ENCODE results near the gene GPATCH1.
"Not testable (repeated sequence)": the region's sequence is repeated elsewhere in the genome, so short reads cannot be mapped to it uniquely, and the experiment has no call there.

Gene GPATCH1

DNA sequence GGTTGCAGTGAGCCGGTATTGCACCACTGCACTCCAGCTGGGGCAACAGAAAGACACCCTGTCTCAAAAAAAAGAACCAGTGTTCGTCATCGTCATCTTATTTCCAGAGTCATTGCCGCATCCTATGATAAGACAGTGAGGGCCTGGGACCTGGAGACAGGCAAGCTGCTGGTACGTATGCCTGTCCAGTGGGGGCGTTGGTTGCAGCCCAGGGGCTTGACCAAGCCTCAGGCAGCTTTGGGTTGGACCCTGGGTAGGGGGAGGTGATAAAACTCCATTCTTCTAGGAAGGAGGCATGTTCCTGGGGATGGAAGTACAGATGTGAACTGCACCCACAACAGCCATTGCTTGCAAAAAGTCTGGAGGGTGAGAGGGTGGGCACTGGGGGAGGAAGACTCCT lies 66.6 kb downstream of the GPATCH1 start:
- H3K27ac ChIP-seq = no peak overlapping the region
- TF ChIP-seq, protein P1, sequence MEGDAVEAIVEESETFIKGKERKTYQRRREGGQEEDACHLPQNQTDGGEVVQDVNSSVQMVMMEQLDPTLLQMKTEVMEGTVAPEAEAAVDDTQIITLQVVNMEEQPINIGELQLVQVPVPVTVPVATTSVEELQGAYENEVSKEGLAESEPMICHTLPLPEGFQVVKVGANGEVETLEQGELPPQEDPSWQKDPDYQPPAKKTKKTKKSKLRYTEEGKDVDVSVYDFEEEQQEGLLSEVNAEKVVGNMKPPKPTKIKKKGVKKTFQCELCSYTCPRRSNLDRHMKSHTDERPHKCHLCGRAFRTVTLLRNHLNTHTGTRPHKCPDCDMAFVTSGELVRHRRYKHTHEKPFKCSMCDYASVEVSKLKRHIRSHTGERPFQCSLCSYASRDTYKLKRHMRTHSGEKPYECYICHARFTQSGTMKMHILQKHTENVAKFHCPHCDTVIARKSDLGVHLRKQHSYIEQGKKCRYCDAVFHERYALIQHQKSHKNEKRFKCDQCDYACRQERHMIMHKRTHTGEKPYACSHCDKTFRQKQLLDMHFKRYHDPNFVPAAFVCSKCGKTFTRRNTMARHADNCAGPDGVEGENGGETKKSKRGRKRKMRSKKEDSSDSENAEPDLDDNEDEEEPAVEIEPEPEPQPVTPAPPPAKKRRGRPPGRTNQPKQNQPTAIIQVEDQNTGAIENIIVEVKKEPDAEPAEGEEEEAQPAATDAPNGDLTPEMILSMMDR (IDR thresholded peaks at IDR 0.05) = no peak
- H3K4me3 ChIP-seq = no peak overlapping the region
- no peak for DNase-seq (ENCODE audit: low spot score)

DNA sequence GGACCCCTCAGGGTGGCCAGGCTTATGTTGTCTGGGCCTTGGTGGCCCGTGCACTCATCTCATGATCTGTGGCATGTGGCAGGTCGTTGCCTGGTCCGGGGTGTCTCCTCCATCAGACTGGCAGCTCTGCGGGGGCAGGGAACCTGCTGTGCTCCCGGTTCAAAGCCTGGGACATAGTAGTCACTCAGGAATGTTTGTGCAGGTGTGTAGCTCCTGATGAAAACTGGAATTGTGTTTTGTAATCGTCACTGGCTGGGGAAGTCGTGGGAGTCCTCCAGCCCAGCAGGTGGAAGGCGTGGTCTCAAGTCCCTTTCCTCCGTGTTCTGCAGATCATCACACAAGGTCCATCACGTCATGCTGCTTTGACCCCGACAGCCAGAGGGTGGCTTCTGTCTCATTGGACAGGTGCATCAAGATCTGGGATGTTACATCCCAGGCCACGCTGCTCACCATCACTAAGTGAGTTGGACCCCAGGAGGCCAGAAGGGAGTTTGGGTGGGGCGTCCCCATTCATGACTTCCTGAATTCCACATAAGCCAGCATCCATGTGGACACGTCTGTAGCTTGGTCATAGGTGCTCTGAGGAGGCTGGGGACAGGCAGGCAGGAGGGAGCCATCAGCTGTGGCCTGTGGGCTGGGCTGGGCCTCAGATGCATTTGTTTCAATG lies 70.0 kb downstream of the GPATCH1 start:
- H3K27ac ChIP-seq = no peak overlapping the region
- TF ChIP-seq, protein P1 (IDR thresholded peaks at IDR 0.05) = no peak

DNA sequence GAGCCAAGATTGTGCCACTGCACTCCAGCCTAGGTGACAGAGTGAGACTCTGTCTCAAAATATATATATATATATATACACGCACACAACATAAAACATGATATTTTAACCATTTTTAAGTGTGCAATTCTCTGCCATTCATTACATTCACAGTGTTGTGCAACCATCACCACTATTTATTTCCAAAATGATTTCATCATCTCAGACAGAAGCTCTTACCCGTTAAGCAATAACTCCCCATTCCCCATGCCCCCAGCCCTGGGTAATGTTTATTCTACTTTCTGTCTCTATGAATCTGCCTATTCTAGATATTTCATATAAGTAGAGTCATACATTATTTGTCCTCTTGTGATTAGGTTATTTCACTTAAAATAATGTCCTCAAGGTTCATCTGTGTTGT lies 71.2 kb downstream of the GPATCH1 start:
- H3K4me3 ChIP-seq = no peak overlapping the region
- DNase-seq (ENCODE audit: low spot score) = no peak
- no peak overlapping the region for H3K27ac ChIP-seq
- TF ChIP-seq, protein P1 (IDR thresholded peaks at IDR 0.05) = no peak

More for the DNA sequence above, 70.0 kb downstream of the GPATCH1 start:
- no peak for DNase-seq (ENCODE audit: low spot score)
- H3K4me3 ChIP-seq = no peak overlapping the region

DNA sequence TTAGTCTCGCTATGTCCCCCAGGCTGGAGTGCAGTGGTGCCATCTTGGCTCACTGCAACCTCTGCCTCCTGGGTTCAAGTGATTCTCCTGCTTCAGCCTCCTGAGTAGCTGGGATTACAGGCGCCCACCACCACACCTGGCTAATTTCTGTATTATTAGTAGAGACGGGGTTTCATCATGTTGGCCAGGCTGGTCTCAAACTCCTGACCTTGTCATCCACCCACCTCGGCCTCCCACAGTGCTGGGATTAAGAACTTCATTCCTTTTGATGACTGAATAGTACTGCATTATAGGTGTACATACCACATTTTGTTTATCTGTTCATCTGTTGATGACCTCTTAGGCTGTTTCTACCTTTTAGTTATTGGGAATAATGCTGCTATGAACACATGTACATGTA lies 71.6 kb downstream of the GPATCH1 start:
- not testable (repeated sequence) for H3K4me3 ChIP-seq; H3K27ac ChIP-seq; DNase-seq (ENCODE audit: low spot score)

DNA sequence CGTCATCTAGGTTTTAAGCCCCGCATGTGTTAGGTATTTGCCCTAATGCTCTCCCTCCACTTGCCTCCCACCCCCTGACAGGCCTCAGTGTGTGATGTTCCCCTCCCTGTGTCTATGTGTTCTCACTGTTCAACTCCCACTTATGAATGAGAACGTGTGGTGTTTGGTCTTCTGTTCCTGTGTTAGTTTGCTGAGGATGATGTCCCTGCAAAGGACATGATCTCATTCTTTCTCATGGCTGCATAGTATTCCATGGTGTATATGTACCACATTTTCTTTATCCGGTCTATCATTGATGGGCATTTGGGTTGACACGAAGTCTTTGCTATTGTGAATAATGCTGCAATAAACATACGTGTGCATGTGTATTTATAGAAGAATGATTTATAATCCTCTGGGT lies 73.3 kb downstream of the GPATCH1 start:
- H3K4me3 ChIP-seq; H3K27ac ChIP-seq; DNase-seq (ENCODE audit: low spot score): not testable (repeated sequence)

DNA sequence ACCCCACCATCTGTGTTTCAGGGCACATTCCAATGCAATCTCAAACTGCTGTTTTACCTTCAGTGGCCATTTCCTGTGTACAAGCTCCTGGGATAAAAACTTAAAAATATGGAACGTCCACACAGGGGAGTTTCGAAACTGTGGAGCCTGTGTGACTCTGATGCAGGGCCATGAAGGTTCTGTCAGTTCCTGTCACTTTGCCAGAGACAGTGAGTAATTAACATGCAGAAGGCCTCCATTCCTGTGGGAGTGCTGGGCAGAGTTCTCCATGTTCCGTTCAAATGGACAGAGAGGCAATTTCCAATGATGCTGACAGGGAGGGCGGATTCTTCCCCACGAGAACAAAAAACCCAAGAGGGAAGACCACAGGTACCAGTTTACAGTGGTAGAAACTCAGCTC lies 75.4 kb downstream of the GPATCH1 start:
- DNase-seq (ENCODE audit: low spot score) = no peak
- Histone ChIP-seq H3K27ac (no peak overlapping the region), H3K4me3 (no peak overlapping the region)
- TF ChIP-seq, protein P1 (IDR thresholded peaks at IDR 0.05) = no peak

DNA sequence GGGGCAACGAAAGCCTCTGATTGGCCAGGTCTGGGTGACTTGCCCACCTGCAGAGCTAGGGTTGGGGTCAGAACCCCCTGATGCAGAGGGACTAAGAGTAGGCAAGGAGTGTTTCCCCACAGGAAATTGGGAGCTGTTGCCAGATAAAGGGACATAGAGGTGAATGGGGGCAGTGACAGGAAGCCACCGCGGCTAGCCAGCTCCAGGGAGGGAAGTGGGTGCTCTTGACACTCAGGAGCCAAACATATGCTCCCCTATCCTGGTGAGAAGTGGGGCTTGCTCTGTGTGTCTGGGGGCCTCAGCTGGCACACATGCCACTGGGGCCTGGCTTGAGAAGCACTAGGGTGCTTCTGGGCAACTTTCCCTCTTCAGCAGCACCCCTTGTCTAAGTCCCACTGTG lies 76.9 kb downstream of the GPATCH1 start:
- Histone ChIP-seq H3K27ac (no peak overlapping the region), H3K4me3 (no peak overlapping the region)
- TF ChIP-seq, protein P1 (IDR thresholded peaks at IDR 0.05) = no peak
- no peak for DNase-seq (ENCODE audit: low spot score)

DNA sequence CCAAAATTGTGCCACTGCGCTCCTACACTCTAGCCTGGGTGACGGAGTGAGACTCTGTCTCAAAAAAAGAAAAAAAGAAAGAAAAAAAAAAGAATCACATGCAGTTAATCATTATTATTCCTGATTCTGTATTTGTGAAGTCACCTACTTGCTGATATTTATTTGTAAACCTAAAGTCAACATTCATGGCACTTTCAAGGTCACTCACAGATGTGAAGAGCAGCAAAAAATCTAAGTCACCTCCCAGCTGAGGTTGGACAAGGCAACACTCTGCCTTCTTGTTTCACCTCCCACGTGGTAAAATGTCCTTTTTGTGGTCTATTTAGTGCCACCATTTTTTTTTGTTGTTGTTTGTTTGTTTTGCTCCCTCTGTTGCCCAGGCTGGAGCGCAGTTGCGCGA lies 77.4 kb downstream of the GPATCH1 start:
- DNase-seq (ENCODE audit: low spot score) = no peak
- Histone ChIP-seq H3K27ac (no peak overlapping the region), H3K4me3 (no peak overlapping the region)
- TF ChIP-seq, protein P1 (IDR thresholded peaks at IDR 0.05) = no peak

Measured in coronary artery (tissue), 2 donors.